Posterior vena cava (tissue), 2 donors: ENCODE results near the gene IL20RB. TPM values are rescaled to one million over a fixed set of nuclear protein-coding genes. Genes with fewer than 3 reads are reported as not detected.

Experiments used
- DNase-seq: peaks from one replicate; pipeline ENCODE4 v3.0.0-alpha.2; 2020; ENCODE audit warnings: low spot score
- intact Hi-C, 2 donors: fragments of 100-400 bp; cut with DNase I; formaldehyde crosslinking; loops; one replicate each; pipeline versions ENCODE4 v1.14.1 to v1.14.2; 2022 to 2023
- long read RNA-seq, 2 donors: library from polyadenylated mRNA; unstranded; transcript quantifications; one replicate each; pipeline ENCODE4 v2.0.0, GENCODE V29; 2020 to 2021
- total RNA-seq, 2 donors: library from RNA; stranded (reverse); fragmentation: NEBNext Ultra II Directional; extraction: Animal tissue kit (Norgen Biotek cat#: 25700); gene quantifications; one replicate each; pipeline ENCODE4 v1.2.1, GENCODE V29; 2021
- donor health status: DM: yes; HTN: yes; CAD: no.
- donor health status: DM: yes; HTN: yes; CAD: no.

Gene IL20RB
- 1 to 10 TPM; 1.8 to 2.6 TPM for total RNA-seq
- long read RNA-seq, donor 1, result 0 reads
- long read RNA-seq, donor 2, partial matches to known transcripts, result 0 of 3 reads
- long read RNA-seq, donor 2, other reads (novel, unspliced or antisense), result 0 of 3 reads

DNA sequence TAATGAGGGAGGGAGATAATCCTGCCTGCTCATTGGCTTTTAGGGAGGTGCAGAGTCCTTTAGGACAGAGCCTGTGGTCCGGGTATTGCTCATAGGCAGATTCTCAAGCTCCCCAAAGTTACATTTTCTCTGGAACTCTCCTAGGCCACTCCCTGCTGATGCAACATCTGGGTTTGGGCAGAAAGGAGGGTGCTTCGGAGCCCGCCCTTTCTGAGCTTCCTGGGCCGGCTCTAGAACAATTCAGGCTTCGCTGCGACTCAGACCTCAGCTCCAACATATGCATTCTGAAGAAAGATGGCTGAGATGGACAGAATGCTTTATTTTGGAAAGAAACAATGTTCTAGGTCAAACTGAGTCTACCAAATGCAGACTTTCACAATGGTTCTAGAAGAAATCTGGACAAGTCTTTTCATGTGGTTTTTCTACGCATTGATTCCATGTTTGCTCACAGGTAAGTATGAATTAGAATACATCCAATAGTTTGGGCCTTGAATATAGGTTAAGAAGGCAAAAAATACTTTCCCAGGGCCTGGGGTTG, at the start of gene IL20RB:
Gene IL20RB, plus strand, starts transcription at position 233 of the 538 bp plus-strand sequence. Its CDS starts 131 bp downstream, at position 364.
- intact Hi-C loops, result no loop called here
- no peak for DNase-seq

DNA sequence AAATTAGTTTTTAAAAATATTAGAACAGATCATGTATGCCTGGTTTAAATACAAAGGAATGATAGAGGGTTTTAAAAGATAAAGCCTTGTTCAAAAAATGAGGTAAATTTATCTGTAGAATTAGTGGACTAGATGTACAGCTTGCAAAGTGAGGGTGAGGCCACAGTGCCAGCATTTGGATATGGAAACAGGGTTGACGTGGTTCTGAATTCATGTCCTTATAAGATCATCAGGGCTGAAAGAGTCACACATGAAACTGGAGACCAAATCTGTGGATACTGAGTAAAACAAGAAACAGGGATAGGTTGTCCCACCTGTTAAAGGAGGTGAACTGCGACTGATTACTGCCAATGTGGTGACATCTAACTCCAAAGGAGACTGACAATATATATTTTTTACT, 49.5 kb upstream of the IL20RB start:
- no peak for DNase-seq
- intact Hi-C loops, result no loop called here

GRCh38 chr3:136909187-136909586, 48.6 kb upstream of the IL20RB start:
- DNase-seq, result no peak
- intact Hi-C loops, result no loop called here

DNA sequence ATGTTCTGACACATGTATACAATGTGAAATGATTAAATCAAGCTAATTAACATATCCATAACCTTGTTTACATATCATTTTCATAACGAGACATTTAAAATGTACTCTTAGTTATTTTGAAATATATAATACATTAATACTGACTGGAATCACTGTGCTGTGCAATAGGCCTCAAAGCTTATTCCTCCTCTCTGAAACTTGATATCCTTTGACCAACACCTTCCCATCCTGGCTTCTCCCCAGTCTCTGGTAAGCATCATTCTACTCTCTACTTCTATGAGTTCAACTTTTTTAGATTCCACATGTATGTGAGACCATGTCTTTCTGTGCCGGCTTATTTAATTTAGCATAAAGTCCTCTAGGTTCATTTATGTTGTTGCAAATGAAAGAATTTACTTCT, 47.1 kb upstream of the IL20RB start:
- intact Hi-C loops, result no loop called here
- DNase-seq, result no peak

DNA sequence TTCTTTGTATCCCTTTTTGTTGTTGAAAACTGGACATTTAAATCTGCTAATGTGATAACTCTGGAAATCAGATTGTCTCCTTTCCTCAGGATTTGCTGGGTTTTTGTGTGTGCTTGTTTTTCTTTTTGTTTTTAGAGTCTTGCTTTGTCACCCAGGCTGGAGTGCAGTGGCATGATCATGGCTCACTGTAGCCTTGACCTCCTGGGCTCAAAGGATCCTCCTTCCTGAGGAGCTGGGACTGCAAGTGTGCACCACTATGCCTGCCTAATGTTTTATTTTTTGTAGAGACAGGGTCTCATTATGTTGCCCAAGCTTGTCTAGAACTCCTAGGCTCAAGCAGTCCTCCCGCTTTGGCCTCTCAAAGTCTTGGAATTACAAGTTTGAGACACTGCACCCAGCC, 44.6 kb upstream of the IL20RB start:
- DNase-seq, result no peak
- intact Hi-C loops, result no loop called here

DNA sequence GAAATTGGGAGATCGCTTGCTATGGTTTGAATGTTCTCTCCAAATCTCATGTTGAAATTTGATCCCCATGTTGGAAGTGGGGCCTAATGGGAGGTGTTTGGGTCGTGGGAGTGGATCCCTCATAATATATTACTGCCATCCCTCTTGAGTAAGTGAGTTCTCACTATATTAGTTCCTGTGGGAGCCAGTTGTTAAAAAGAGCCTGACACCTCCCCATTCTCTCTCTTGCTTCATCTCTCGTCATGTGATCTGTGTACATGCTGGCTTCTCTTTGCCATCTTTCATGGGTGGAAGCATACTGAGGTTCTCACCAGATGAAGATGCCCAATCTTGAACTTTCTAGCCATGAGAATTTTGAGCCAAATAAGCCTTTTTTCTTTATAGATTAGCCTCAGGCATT, 43.0 kb upstream of the IL20RB start:
- no peak for DNase-seq
- intact Hi-C loops, result no loop called here

- intact Hi-C loops, result no loop called here
- no peak for DNase-seq
Measured at GRCh38 chr3:136916223-136916622, 41.6 kb upstream of the IL20RB start.

DNA sequence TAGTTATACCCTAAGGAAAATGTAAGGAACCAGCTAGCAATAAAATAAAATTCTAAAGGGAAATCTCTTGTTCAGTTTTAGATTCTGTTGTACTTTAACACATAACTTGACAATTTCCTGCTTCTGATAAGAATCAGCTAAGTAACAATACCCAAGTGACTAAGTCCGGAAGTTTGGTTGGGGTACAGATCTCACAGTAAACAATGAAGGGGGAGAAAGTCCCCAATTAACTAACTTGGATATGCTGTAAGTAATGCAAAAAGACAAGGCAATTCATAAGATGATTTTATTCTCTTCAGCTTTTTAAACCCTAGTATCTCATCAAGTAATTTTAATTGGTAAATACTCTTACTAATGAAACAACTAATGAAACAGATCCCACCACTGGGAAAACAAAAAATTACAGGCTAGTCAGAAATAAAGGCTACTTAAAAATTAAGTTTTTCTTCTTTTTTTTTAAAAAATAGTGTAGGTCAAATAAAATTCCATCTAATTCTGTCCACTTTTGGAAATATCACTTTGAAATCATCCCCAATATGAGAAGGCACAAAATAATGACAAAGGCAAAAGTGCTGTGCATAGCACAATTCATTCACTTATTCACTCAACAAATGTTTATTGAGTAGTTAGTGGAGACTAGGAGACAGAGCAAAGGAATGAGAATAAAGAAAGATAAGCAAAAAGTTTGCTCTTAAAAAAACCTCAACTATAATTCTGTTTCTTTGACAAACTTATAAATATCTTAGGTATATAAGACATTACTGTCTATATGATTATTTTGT, 37.8 kb upstream of the IL20RB start:
- intact Hi-C loops, result no loop called here
- no peak for DNase-seq

- no peak for DNase-seq
- intact Hi-C loops, result no loop called here
Measured at GRCh38 chr3:136920904-136921611, 36.7 kb upstream of the IL20RB start.

DNA sequence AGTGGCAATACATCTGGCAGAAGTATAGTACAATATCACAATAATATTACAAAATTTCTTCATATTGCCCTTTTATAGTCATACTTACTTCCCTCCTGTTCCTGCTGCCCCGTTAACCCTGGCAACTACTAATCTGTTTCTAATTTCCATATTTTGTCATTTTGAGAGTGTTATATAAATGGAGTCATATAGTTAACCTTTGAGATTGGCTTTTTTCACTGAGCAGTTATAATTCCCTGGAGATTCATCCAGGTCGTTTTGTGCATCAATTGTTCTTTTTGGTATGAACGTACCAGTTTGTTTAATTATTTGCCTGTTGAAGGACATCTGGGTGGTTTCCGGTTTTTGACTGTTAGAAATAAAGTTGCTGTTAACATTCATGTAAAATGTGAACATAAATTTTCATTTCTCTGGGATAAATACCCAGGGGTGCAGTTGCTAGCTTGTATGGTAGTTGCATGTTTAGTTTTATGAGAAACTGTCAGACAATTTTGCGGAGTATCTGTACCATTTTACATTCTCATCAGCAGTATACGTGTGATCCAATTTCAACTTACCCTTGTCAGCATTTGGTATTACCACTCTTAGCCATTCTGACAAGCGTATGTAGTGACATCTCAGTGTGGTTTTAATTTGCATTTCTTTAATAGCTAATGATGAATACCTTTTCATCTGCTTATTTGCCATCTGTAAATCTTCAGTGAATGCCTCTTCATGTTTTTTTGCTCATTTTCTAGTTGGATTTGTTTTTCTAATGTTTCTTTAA, 32.2 kb upstream of the IL20RB start:
- no peak for DNase-seq
- intact Hi-C loops, result no loop called here

GRCh38 chr3:136928240-136928639, 29.5 kb upstream of the IL20RB start:
- no peak for DNase-seq
- intact Hi-C loops, result no loop called here

DNA sequence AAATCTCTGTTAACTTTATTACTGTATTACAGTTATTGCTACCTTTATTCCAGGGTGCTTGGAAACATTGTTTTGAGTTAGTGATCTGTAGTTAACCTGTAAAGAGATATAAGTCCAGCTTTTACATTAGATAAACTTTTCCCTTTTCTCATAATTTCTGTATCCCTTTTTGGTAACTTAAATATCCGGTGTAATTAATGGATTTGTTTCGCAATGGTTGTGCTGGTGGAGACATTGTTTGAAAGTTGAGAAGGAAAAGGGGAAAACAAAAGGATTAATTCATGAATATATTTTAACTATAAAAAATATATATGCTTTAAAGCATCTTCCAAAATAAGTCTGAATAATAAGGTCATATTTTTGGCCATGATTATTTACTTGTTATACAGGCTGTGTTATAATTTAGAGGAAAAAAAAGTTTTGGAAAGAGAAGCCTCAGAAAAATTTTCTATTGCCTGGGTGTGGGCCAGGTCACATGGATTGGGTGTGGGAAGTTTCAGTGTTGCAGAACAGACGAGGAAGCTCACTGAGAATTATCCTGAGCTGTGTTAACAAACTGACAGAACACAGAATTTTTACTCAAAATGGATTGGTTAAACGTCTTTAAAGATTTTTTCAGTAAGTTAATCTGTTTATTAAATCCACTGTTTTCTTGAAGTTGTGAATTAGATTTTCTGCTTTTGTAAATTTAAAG, 27.7 kb upstream of the IL20RB start:
- intact Hi-C loops, result no loop called here
- peak; percentile 85 for DNase-seq

DNA sequence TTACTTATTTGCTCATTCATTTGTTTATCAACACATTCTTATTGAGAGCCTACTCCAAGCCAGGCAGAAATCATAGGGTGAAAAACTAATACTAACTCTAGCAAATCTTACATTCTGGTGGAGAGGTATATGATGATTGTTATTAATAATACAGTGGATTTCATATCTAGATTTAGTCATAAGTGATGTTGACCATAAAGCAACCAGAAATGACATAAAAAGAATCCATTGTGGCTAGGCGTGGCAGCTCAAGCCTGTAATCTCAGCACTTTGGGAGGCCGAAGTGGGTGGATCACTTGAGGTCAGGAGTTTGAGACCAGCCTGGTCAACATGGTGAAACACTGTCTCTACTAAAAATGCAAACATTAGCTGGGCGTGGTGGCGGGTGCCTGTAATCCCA, 26.2 kb upstream of the IL20RB start:
- DNase-seq, result no peak
- intact Hi-C loops, result no loop called here

- intact Hi-C loops, result no loop called here
- no peak for DNase-seq
Measured at GRCh38 chr3:136932523-136932922, 25.3 kb upstream of the IL20RB start.

DNA sequence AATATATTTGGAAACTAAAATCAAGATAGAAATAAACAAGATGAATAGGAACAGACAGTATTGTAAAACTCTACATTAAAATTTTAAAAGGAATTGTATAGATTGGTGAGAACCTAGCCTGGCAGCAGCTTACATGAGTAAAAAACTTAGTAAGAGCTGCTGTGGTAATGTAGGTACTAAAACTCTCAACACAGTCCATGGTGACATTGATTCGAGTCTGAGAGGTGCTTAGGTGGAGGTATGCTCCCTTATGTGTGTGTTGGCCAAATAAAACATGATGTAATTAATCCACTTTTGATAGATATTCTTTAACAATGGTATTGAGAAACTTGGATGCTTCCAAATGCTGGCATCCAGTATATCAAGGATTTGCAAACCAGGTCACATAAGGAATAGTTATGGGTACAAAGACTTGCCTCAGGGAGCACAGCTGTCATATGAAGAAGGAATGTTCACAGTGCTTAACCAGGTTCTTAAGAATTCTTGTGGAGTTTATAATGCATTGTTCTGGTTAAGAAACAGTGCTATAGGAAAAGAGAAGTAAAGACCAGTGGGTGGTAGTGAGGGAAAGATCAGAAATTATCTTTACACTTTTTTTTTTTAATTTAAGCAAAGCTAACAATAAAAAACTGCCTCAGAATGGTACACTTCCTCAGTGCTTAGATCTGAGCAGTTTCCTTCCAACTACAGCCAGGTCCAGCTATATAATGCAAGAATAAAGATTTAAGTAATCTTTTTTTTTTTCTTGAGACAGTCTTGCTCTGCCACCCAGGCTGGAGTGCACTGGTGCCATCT, 24.6 kb upstream of the IL20RB start:
- no peak for DNase-seq
- intact Hi-C loops, result no loop called here

DNA sequence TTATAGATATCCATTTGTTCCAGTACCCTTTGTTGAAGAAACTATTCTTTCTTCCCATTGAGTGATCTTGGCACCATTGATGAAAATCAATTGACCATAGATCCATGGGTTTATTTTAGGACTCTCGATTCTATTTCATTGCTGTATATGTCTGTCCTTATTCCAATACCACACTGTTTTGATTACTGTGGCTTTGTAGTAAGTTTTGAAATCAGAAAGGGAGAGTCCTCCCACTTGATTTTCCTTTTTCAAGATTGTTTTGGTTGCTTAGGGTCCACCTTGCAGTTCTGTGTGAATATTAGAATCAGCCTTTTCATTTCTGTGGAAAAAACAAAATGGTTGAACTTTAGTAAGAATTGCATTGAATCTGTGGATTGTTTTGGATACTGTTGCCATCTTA, 20.6 kb upstream of the IL20RB start:
- no peak for DNase-seq
- intact Hi-C loops, result no loop called here

GRCh38 chr3:136937851-136938250, 19.9 kb upstream of the IL20RB start:
- DNase-seq, result no peak
- intact Hi-C loops, result no loop called here

DNA sequence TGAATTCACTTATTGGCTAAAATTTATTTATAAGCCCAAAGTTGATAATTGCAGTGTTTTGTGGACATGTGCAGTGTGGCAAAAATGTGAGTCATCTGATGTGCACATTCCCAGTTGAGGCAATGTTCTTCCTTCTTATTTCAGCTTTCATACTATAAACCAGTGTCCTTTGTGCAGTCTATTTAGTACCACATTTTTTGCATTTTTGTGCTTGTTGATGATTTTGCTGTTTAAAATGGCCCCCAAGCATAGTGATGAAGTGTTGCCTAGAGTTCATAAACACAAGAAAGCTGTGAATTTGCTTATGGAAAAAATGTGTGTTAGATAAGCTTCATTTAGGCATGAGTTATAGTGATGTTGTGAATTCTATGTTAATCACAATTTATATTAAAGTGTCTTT, 19.4 kb upstream of the IL20RB start:
- DNase-seq, result no peak
- intact Hi-C loops, result no loop called here
